ENCODE results near the gene SLC12A7. TPM values are rescaled to one million over a fixed set of nuclear protein-coding genes. Genes with fewer than 3 reads are reported as not detected.

Gene SLC12A7
- total and polyA plus RNA-seq, 2 of the 13 experiments (the other 11 are each of a cell fraction or from before 2014, with no cell fraction given), result 14.0 to 18.5 TPM

DNA sequence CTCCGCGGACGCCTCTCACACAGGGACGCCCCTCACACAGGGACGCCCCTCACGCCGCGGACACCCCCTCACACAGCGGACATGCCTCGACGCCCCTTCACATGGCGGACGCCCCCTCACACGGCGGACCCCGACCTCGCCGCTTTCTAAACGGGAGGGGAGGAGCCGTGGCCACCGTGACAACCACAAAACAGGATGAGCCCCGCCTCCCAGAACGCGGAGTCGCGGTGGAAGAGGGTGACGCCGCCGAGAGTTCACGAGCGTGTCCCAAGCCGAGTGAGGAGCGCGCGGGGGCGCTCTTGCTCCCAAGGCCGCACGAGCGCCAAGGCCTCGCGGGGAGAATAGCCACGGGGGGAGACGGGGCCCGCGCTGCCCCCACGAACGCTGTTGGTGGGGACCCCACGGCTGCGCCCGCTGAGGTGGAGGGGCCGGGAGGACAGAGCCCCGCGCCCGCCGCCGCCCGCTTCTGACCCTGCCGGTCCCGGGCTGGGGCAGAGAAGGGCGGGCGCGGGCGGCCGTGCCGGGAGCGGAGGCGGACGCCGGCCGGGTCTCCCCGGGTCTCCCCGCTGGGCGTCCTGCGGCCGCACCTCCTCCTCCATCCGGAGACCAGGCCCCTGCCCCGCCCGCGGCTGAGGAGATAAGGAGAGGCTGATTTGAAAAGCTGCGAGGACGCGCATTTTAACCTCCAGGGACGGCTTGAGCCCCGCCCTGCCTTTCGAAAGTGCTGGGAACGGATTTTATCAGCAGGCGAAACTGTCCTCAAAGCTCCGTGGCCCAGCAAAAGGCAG, 107.2 kb downstream of the SLC12A7 start (continued):
- TF ChIP-seq, protein P1, sequence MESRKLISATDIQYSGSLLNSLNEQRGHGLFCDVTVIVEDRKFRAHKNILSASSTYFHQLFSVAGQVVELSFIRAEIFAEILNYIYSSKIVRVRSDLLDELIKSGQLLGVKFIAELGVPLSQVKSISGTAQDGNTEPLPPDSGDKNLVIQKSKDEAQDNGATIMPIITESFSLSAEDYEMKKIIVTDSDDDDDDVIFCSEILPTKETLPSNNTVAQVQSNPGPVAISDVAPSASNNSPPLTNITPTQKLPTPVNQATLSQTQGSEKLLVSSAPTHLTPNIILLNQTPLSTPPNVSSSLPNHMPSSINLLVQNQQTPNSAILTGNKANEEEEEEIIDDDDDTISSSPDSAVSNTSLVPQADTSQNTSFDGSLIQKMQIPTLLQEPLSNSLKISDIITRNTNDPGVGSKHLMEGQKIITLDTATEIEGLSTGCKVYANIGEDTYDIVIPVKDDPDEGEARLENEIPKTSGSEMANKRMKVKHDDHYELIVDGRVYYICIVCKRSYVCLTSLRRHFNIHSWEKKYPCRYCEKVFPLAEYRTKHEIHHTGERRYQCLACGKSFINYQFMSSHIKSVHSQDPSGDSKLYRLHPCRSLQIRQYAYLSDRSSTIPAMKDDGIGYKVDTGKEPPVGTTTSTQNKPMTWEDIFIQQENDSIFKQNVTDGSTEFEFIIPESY (CRISPR knock-in tag; IDR thresholded peaks at IDR 0.05), result peak; percentile 58; the same call in 1 of the 2 replicates
- TF ChIP-seq ZNF253 (CRISPR knock-in tag; IDR thresholded peaks at IDR 0.05; ENCODE audit: borderline replicate concordance), result peak; percentile 71; the same call in 1 of the 2 replicates
- TF ChIP-seq, protein P2, sequence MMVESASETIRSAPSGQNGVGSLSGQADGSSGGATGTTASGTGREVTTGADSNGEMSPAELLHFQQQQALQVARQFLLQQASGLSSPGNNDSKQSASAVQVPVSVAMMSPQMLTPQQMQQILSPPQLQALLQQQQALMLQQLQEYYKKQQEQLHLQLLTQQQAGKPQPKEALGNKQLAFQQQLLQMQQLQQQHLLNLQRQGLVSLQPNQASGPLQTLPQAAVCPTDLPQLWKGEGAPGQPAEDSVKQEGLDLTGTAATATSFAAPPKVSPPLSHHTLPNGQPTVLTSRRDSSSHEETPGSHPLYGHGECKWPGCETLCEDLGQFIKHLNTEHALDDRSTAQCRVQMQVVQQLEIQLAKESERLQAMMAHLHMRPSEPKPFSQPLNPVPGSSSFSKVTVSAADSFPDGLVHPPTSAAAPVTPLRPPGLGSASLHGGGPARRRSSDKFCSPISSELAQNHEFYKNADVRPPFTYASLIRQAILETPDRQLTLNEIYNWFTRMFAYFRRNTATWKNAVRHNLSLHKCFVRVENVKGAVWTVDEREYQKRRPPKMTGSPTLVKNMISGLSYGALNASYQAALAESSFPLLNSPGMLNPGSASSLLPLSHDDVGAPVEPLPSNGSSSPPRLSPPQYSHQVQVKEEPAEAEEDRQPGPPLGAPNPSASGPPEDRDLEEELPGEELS (CRISPR knock-in tag; IDR thresholded peaks at IDR 0.05), result no peak
- TF ChIP-seq, protein P3, sequence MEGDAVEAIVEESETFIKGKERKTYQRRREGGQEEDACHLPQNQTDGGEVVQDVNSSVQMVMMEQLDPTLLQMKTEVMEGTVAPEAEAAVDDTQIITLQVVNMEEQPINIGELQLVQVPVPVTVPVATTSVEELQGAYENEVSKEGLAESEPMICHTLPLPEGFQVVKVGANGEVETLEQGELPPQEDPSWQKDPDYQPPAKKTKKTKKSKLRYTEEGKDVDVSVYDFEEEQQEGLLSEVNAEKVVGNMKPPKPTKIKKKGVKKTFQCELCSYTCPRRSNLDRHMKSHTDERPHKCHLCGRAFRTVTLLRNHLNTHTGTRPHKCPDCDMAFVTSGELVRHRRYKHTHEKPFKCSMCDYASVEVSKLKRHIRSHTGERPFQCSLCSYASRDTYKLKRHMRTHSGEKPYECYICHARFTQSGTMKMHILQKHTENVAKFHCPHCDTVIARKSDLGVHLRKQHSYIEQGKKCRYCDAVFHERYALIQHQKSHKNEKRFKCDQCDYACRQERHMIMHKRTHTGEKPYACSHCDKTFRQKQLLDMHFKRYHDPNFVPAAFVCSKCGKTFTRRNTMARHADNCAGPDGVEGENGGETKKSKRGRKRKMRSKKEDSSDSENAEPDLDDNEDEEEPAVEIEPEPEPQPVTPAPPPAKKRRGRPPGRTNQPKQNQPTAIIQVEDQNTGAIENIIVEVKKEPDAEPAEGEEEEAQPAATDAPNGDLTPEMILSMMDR (CRISPR knock-in tag; IDR thresholded peaks at IDR 0.05), result peak; percentile 76
- TF ChIP-seq, protein P4, sequence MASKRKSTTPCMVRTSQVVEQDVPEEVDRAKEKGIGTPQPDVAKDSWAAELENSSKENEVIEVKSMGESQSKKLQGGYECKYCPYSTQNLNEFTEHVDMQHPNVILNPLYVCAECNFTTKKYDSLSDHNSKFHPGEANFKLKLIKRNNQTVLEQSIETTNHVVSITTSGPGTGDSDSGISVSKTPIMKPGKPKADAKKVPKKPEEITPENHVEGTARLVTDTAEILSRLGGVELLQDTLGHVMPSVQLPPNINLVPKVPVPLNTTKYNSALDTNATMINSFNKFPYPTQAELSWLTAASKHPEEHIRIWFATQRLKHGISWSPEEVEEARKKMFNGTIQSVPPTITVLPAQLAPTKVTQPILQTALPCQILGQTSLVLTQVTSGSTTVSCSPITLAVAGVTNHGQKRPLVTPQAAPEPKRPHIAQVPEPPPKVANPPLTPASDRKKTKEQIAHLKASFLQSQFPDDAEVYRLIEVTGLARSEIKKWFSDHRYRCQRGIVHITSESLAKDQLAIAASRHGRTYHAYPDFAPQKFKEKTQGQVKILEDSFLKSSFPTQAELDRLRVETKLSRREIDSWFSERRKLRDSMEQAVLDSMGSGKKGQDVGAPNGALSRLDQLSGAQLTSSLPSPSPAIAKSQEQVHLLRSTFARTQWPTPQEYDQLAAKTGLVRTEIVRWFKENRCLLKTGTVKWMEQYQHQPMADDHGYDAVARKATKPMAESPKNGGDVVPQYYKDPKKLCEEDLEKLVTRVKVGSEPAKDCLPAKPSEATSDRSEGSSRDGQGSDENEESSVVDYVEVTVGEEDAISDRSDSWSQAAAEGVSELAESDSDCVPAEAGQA (IDR thresholded peaks at IDR 0.05; ENCODE audit: low read depth), result no peak
- TF ChIP-seq, protein P4 (CRISPR knock-in tag; IDR thresholded peaks at IDR 0.05; ENCODE audit: borderline replicate concordance), result no peak
- TF ChIP-seq ZNF883 (CRISPR knock-in tag; IDR thresholded peaks at IDR 0.05; ENCODE audit: not compliant biosample characterization), result no peak
- TF ChIP-seq, protein P5, sequence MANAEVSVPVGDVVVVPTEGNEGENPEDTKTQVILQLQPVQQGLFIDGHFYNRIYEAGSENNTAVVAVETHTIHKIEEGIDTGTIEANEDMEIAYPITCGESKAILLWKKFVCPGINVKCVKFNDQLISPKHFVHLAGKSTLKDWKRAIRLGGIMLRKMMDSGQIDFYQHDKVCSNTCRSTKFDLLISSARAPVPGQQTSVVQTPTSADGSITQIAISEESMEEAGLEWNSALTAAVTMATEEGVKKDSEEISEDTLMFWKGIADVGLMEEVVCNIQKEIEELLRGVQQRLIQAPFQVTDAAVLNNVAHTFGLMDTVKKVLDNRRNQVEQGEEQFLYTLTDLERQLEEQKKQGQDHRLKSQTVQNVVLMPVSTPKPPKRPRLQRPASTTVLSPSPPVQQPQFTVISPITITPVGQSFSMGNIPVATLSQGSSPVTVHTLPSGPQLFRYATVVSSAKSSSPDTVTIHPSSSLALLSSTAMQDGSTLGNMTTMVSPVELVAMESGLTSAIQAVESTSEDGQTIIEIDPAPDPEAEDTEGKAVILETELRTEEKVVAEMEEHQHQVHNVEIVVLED (CRISPR knock-in tag; IDR thresholded peaks at IDR 0.05; ENCODE audit: borderline replicate concordance), result no peak
- TF ChIP-seq, protein P6, sequence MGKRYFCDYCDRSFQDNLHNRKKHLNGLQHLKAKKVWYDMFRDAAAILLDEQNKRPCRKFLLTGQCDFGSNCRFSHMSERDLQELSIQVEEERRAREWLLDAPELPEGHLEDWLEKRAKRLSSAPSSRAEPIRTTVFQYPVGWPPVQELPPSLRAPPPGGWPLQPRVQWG (CRISPR knock-in tag; IDR thresholded peaks at IDR 0.05; ENCODE audit: borderline replicate concordance, low read depth), result no peak
